MM.1S (cell line): ENCODE results near the gene ECHS1.

Source experiments
- DNase-seq: peaks from one replicate; pipeline ENCODE4 v3.0.0-alpha.2; 2015
- H2AFZ ChIP-seq: fragments of 300-600 bp; sonication (generic); 2 replicates; pipeline ENCODE4 v1.6.0; 2016; ENCODE audit warnings: antibody characterized with exemption, low read length
- H3F3A ChIP-seq: fragments of 300-600 bp; sonication (generic); 2 replicates; pipeline ENCODE4 v1.6.1; 2016; ENCODE audit warnings: mild to moderate bottlenecking, antibody characterized with exemption, low read length, moderate library complexity, mixed read lengths; ENCODE audit not compliant: insufficient read depth
- H3K27ac ChIP-seq: fragments of 300-600 bp; sonication (generic); 2 replicates; pipeline ENCODE4 v1.5.1; 2016; ENCODE audit warnings: mild to moderate bottlenecking, low read length
- H3K27me3 ChIP-seq: fragments of 300-600 bp; sonication (generic); replicated peaks from 2 replicates; pipeline ENCODE4 v1.6.0; 2016; ENCODE audit warnings: low read length; ENCODE audit not compliant: insufficient read depth
- H3K36me3 ChIP-seq: fragments of 300-600 bp; sonication (generic); replicated peaks from 2 replicates; pipeline ENCODE4 v1.6.1; 2016; ENCODE audit warnings: mild to moderate bottlenecking, low read length, mixed read lengths; ENCODE audit not compliant: insufficient read depth
- H3K4me1 ChIP-seq: fragments of 300-600 bp; sonication (generic); 2 replicates; pipeline ENCODE4 v1.6.1; 2016; ENCODE audit warnings: low read length, mixed read lengths
- H3K4me2 ChIP-seq: fragments of 300-600 bp; sonication (generic); 2 replicates; pipeline ENCODE4 v1.6.0; 2016; ENCODE audit warnings: low read depth, low read length
- H3K4me3 ChIP-seq: fragments of 300-600 bp; sonication (generic); 2 replicates; pipeline ENCODE4 v1.5.1; 2016; ENCODE audit warnings: low read length, mixed read lengths
- H3K79me2 ChIP-seq: fragments of 300-600 bp; sonication (generic); 2 replicates; pipeline ENCODE4 v1.6.1; 2016; ENCODE audit warnings: mixed run types, low read length, mixed read lengths
- H3K9ac ChIP-seq: fragments of 300-600 bp; sonication (generic); 2 replicates; pipeline ENCODE4 v1.6.1; 2016; ENCODE audit warnings: low read length, mixed read lengths
- H3K9me2 ChIP-seq: fragments of 300-600 bp; sonication (generic); replicated peaks from 2 replicates; pipeline ENCODE4 v1.6.1; 2016; ENCODE audit warnings: mild to moderate bottlenecking, low read length, mixed read lengths; ENCODE audit not compliant: insufficient read depth
- H3K9me3 ChIP-seq: fragments of 300-600 bp; sonication (generic); replicated peaks from 2 replicates; pipeline ENCODE4 v1.6.1; 2016; ENCODE audit warnings: mild to moderate bottlenecking, low read length, mixed read lengths; ENCODE audit not compliant: insufficient read depth
- H4K20me1 ChIP-seq: fragments of 300-600 bp; sonication (generic); 2 replicates; pipeline ENCODE4 v1.6.1; 2016; ENCODE audit warnings: mild to moderate bottlenecking, low read length, moderate library complexity, mixed read lengths; ENCODE audit not compliant: insufficient read depth
- EZH2 ChIP-seq: fragments of 300-600 bp; sonication (generic); optimal IDR thresholded peaks from 2 replicates; pipeline ENCODE3; 2017; ENCODE audit warnings: low read depth, mild to moderate bottlenecking, antibody characterized with exemption, low read length, mixed read lengths
- EZH2phosphoT487 ChIP-seq: fragments of 300-600 bp; sonication (generic); IDR thresholded peaks from 2 replicates; pipeline ENCODE4 v1.6.1; 2018; ENCODE audit warnings: antibody characterized with exemption, low read length
- TF ChIP-seq, protein P1 (sequence below): fragments of 300-600 bp; sonication (generic); IDR thresholded peaks from 2 replicates; pipeline ENCODE4 v1.5.1; 2016; ENCODE audit warnings: antibody characterized with exemption, low read length, mixed read lengths

Gene ECHS1

GRCh38 chr10:133339708-133340380, 33.3 kb downstream of the ECHS1 start:
- no peaks in the 10 kb centered on the region for H3K9me3 ChIP-seq
- H3F3A ChIP-seq: no peaks in the 10 kb centered on the region
- TF ChIP-seq EZH2: no peak
- TF ChIP-seq EZH2phosphoT487: no peak
- TF ChIP-seq, protein P1, sequence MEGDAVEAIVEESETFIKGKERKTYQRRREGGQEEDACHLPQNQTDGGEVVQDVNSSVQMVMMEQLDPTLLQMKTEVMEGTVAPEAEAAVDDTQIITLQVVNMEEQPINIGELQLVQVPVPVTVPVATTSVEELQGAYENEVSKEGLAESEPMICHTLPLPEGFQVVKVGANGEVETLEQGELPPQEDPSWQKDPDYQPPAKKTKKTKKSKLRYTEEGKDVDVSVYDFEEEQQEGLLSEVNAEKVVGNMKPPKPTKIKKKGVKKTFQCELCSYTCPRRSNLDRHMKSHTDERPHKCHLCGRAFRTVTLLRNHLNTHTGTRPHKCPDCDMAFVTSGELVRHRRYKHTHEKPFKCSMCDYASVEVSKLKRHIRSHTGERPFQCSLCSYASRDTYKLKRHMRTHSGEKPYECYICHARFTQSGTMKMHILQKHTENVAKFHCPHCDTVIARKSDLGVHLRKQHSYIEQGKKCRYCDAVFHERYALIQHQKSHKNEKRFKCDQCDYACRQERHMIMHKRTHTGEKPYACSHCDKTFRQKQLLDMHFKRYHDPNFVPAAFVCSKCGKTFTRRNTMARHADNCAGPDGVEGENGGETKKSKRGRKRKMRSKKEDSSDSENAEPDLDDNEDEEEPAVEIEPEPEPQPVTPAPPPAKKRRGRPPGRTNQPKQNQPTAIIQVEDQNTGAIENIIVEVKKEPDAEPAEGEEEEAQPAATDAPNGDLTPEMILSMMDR: no peak
- H3K4me1 ChIP-seq: no peaks in the 10 kb centered on the region
- H3K79me2 ChIP-seq: no peaks in the 10 kb centered on the region
- H3K9me2 ChIP-seq: no peaks in the 10 kb centered on the region
- H2AFZ ChIP-seq: no peak overlapping the region
- DNase-seq: no peak
- no peak overlapping the region for H3K4me2 ChIP-seq
- peaks cover 56% of the 10 kb centered on the region for H3K27me3 ChIP-seq
- no peak overlapping the region for H3K4me3 ChIP-seq
- no peaks in the 10 kb centered on the region for H4K20me1 ChIP-seq
- H3K9ac ChIP-seq: no peak overlapping the region
- H3K27ac ChIP-seq: no peak overlapping the region
- no peaks in the 10 kb centered on the region for H3K36me3 ChIP-seq

DNA sequence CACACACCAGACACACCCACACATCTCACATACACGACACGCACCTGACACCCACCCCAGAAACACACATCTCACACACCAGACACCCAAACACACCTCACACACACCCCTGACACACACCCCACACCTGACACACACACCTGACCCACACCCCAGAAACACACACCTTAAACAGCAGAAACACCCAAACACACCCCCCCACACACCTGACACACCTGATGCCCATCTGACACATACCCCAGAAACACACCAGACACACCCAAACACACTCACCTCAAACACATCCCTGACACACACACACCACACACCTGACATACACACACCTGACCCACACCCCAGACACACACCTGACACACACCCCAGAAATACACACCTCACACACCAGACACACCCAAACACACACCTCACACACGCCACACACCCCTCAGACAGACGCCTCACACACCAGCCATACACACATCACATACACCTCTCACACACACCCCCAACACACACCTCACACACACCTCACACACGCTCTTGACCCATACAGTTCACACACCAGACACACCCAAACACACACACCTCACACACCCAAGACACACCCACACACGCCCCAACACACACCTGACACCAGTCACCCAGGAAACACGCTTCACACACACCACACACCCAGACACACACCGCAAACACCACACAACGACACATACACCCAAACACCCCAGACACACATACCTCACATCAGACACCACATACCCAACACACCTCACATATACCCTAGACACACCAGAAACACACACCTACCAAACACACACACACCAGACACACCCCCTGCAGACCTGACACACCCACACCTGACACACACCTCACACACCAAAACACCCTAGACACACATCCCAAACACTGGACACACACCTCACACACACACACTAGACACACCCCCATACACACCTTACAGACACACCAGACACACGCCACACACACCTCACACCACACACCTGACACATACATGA, 34.8 kb downstream of the ECHS1 start:
- no peaks in the 10 kb centered on the region for H3K79me2 ChIP-seq
- H3K9me3 ChIP-seq: no peaks in the 10 kb centered on the region
- H3K9ac ChIP-seq: no peak overlapping the region
- no peaks in the 10 kb centered on the region for H3F3A ChIP-seq
- no peaks in the 10 kb centered on the region for H3K4me1 ChIP-seq
- H4K20me1 ChIP-seq: no peaks in the 10 kb centered on the region
- peaks cover 50% of the 10 kb centered on the region for H3K27me3 ChIP-seq
- H3K4me2 ChIP-seq: no peak overlapping the region
- no peak overlapping the region for H3K27ac ChIP-seq
- H2AFZ ChIP-seq: no peak overlapping the region
- H3K9me2 ChIP-seq: no peaks in the 10 kb centered on the region
- DNase-seq: no peak
- H3K4me3 ChIP-seq: no peak overlapping the region
- no peaks in the 10 kb centered on the region for H3K36me3 ChIP-seq
- TF ChIP-seq EZH2 (no peak), EZH2phosphoT487 (no peak)
- TF ChIP-seq, protein P1: no peak

DNA sequence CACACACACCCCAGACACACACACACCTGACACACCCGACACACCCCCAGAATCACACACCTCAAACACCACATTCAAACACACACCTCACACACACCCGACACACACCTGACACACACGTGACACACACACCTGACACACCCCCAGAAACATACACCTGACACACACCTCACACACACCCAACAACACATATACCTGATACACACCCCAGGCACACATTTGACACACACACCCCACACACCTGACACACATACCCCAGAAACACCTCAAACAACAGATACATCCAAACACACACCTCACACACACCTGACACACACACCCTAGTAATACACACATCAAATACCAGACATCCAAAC, 35.8 kb downstream of the ECHS1 start:
- Histone ChIP-seq H3K9me2 (no peaks in the 10 kb centered on the region), H3K4me3 (no peak overlapping the region), H3F3A (no peaks in the 10 kb centered on the region), H3K9ac (no peak overlapping the region), H3K79me2 (no peaks in the 10 kb centered on the region), H3K36me3 (no peaks in the 10 kb centered on the region), H4K20me1 (no peaks in the 10 kb centered on the region), H2AFZ (no peak overlapping the region), H3K4me1 (no peaks in the 10 kb centered on the region), H3K27me3 (peaks cover 47% of the 10 kb centered on the region), H3K27ac (no peak overlapping the region), H3K4me2 (no peak overlapping the region), H3K9me3 (no peaks in the 10 kb centered on the region)
- TF ChIP-seq EZH2phosphoT487 (no peak), EZH2 (no peak)
- TF ChIP-seq, protein P1: no peak
- no peak for DNase-seq
